Neural progenitor cell (in vitro differentiated cells): ENCODE data around the gene MAGI1.

Experiments used
- CTCF ChIP-seq: fragments of 200-600 bp; sonication (generic); IDR thresholded peaks from 2 replicates; pipeline ENCODE4 v1.5.1; 2017; ENCODE audit warnings: antibody characterized with exemption, mild to moderate bottlenecking
- EZH2 ChIP-seq: fragments of 200-600 bp; sonication (generic); IDR thresholded peaks from 2 replicates; pipeline ENCODE4 v1.6.1; 2017; ENCODE audit warnings: antibody characterized with exemption, mild to moderate bottlenecking, moderate library complexity
- EZH2phosphoT487 ChIP-seq: fragments of 200-600 bp; sonication (generic); IDR thresholded peaks from 2 replicates; pipeline ENCODE4 v1.6.1; 2017; ENCODE audit warnings: antibody characterized with exemption

GRCh38 chr3:65720989-65721737 lies 317.6 kb downstream of the MAGI1 start:
- TF ChIP-seq CTCF (no peak), EZH2phosphoT487 (no peak), EZH2 (no peak)
